GM12872 (cell line): ENCODE results near the gene BPIFB4.

Experiments used
- CTCF ChIP-seq: IDR thresholded peaks from 3 replicates; pipeline ENCODE4 v1.5.1; 2011; ENCODE audit warnings: low read depth, mild to moderate bottlenecking, low read length, moderate library complexity; ENCODE audit not compliant: insufficient read depth

Gene BPIFB4

GRCh38 chr20:33037456-33037855 lies 42.0 kb upstream of the BPIFB4 start:
- no peak for TF ChIP-seq CTCF

- TF ChIP-seq CTCF = no peak
Observed at GRCh38 chr20:33038243-33038642, 41.2 kb upstream of the BPIFB4 start.

- TF ChIP-seq CTCF = no peak
Observed at GRCh38 chr20:33042430-33042829, 37.0 kb upstream of the BPIFB4 start.

- TF ChIP-seq CTCF = no peak
Observed at GRCh38 chr20:33042983-33043730, 36.3 kb upstream of the BPIFB4 start.

GRCh38 chr20:33043731-33044181 lies 35.7 kb upstream of the BPIFB4 start:
- TF ChIP-seq CTCF = no peak

- TF ChIP-seq CTCF = no peak
Observed at GRCh38 chr20:33046412-33046811, 33.0 kb upstream of the BPIFB4 start.

- no peak for TF ChIP-seq CTCF
Observed at GRCh38 chr20:33051333-33051732, 28.1 kb upstream of the BPIFB4 start.
